Body of pancreas (tissue), 4 donors: ENCODE results near the gene SRSF1.

Experiments
- CTCF ChIP-seq, 7 experiments: fragments of 450-650 bp in 4 of 7; fragments of 200-600 bp in 3 of 7; sonication (generic) in 3 of 7; IDR thresholded peaks; one replicate each; pipeline ENCODE4 v1.5.1; 2016 to 2019; ENCODE audit warnings: antibody characterized with exemption in 7 of 7
- POLR2A ChIP-seq, 3 donors: fragments of 450-650 bp; IDR thresholded peaks; one replicate each; pipeline ENCODE4 v1.6.1; 2016; ENCODE audit warnings: antibody characterized with exemption in 3 of 3, mild to moderate bottlenecking in 2 of 3

- TF ChIP-seq POLR2A (IDR thresholded peaks at IDR 0.05) (no peak), CTCF (IDR thresholded peaks at IDR 0.05) (no peak)
Measured at GRCh38 chr17:57979076-57979475, 28.0 kb downstream of the SRSF1 start.
